ENCODE results near the gene SLC35A2.

SLC35A2 gene

GRCh38 chrX:48923771-48924170, 12.3 kb upstream of the SLC35A2 start:
- no peaks in the 10 kb centered on the region for H4K20me1 ChIP-seq (ENCODE audit: insufficient read depth)
- no peak overlapping the region for H3K9ac ChIP-seq
- no peak for TF ChIP-seq CTCF (conservative IDR thresholded peaks at IDR 0.05; ENCODE audit: low read depth, low read length)
- peak overlapping the region; percentile 93; the same call in 1 of the 2 replicates for H3K27ac ChIP-seq
- peaks cover 14% of the 10 kb centered on the region; the same call in 1 of the 2 replicates for H3K79me2 ChIP-seq (ENCODE audit: insufficient read depth, low read depth)
- no peaks in the 10 kb centered on the region for H3K36me3 ChIP-seq (ENCODE audit: insufficient read depth)
- H3K27me3 ChIP-seq (ENCODE audit: insufficient read depth, low read depth), result no peaks in the 10 kb centered on the region
- H3K4me1 ChIP-seq (ENCODE audit: low read depth, poor library complexity, severe bottlenecking), result peaks cover 91% of the 10 kb centered on the region
- H3K4me2 ChIP-seq, result peak overlapping the region; percentile 68; the same call in 1 of the 2 replicates
- H3K4me3 ChIP-seq (IDR thresholded peaks at IDR 0.05; ENCODE audit: insufficient read depth, low read depth, low read length), result no peak overlapping the region
- no peak overlapping the region for H2AFZ ChIP-seq (ENCODE audit: low read depth)

- Histone ChIP-seq H3K36me3 (ENCODE audit: insufficient read depth) (peaks cover 10% of the 10 kb centered on the region; the same call in 1 of the 2 replicates), H3K79me2 (ENCODE audit: insufficient read depth, low read depth) (peaks cover 39% of the 10 kb centered on the region), H3K27ac (peak overlapping the region; percentile 93), H4K20me1 (ENCODE audit: insufficient read depth) (peaks cover 22% of the 10 kb centered on the region), H3K4me3 (IDR thresholded peaks at IDR 0.05; ENCODE audit: insufficient read depth, low read depth, low read length) (no peak overlapping the region), H3K4me2 (peak overlapping the region; percentile 96), H2AFZ (ENCODE audit: low read depth) (no peak overlapping the region), H3K4me1 (ENCODE audit: low read depth, poor library complexity, severe bottlenecking) (peaks cover 60% of the 10 kb centered on the region), H3K9ac (peak overlapping the region; percentile 96; the same call in 1 of the 2 replicates), H3K27me3 (ENCODE audit: insufficient read depth, low read depth) (no peaks in the 10 kb centered on the region)
- TF ChIP-seq CTCF (conservative IDR thresholded peaks at IDR 0.05; ENCODE audit: low read depth, low read length), result no peak
Measured at GRCh38 chrX:48920718-48921104, 9.3 kb upstream of the SLC35A2 start.

- Histone ChIP-seq H3K4me2 (peak overlapping the region; percentile 96), H3K27me3 (ENCODE audit: insufficient read depth, low read depth) (no peaks in the 10 kb centered on the region), H3K9ac (peak overlapping the region; percentile 96), H3K4me1 (ENCODE audit: low read depth, poor library complexity, severe bottlenecking) (peaks cover 55% of the 10 kb centered on the region), H2AFZ (ENCODE audit: low read depth) (no peak overlapping the region), H3K79me2 (ENCODE audit: insufficient read depth, low read depth) (peaks cover 45% of the 10 kb centered on the region), H4K20me1 (ENCODE audit: insufficient read depth) (peaks cover 28% of the 10 kb centered on the region), H3K4me3 (IDR thresholded peaks at IDR 0.05; ENCODE audit: insufficient read depth, low read depth, low read length) (no peak overlapping the region), H3K36me3 (ENCODE audit: insufficient read depth) (peaks cover 14% of the 10 kb centered on the region; the same call in 1 of the 2 replicates), H3K27ac (peak overlapping the region; percentile 93)
- TF ChIP-seq CTCF (conservative IDR thresholded peaks at IDR 0.05; ENCODE audit: low read depth, low read length), result no peak
Measured at GRCh38 chrX:48919947-48920717, 8.7 kb upstream of the SLC35A2 start.

- Histone ChIP-seq H4K20me1 (ENCODE audit: insufficient read depth) (peaks cover 35% of the 10 kb centered on the region), H3K9ac (peak overlapping the region; percentile 96), H3K4me3 (IDR thresholded peaks at IDR 0.05; ENCODE audit: insufficient read depth, low read depth, low read length) (no peak overlapping the region), H3K27ac (peak overlapping the region; percentile 93), H3K79me2 (ENCODE audit: insufficient read depth, low read depth) (peaks cover 52% of the 10 kb centered on the region), H3K4me2 (peak overlapping the region; percentile 96), H3K4me1 (ENCODE audit: low read depth, poor library complexity, severe bottlenecking) (peaks cover 52% of the 10 kb centered on the region), H3K27me3 (ENCODE audit: insufficient read depth, low read depth) (no peaks in the 10 kb centered on the region), H3K36me3 (ENCODE audit: insufficient read depth) (peaks cover 14% of the 10 kb centered on the region; the same call in 1 of the 2 replicates), H2AFZ (ENCODE audit: low read depth) (no peak overlapping the region)
- TF ChIP-seq CTCF (conservative IDR thresholded peaks at IDR 0.05; ENCODE audit: low read depth, low read length), result no peak
Measured at GRCh38 chrX:48919360-48919841, 8.0 kb upstream of the SLC35A2 start.

Data from KMS-11 (cell line).